Adipocyte (in vitro differentiated cells): ENCODE results near the gene KLHDC10.
"Not testable (repeated sequence)": the region's sequence is repeated elsewhere in the genome, so short reads cannot be mapped to it uniquely, and the experiment has no call there.

ENCODE experiments used
- DNase-seq: peaks from one replicate; pipeline ENCODE4 v3.0.0-alpha.2; 2015; ENCODE audit warnings: low read depth
- H3K27me3 ChIP-seq: replicated peaks from 2 replicates; pipeline ENCODE4 v1.7.0; 2013; ENCODE audit warnings: mild to moderate bottlenecking, low read length, moderate library complexity; ENCODE audit not compliant: control insufficient read depth, insufficient read depth
- H3K36me3 ChIP-seq: 2 replicates; pipeline ENCODE4 v1.7.0; 2013; ENCODE audit warnings: low read length, mild to moderate bottlenecking, moderate library complexity; ENCODE audit not compliant: control insufficient read depth, insufficient read depth, severe bottlenecking
- H3K4me1 ChIP-seq: 2 replicates; pipeline ENCODE4 v1.7.0; 2013; ENCODE audit warnings: mild to moderate bottlenecking, low read length, moderate library complexity; ENCODE audit not compliant: control insufficient read depth, insufficient read depth
- H3K4me3 ChIP-seq: 2 replicates; pipeline ENCODE4 v1.7.0; 2013; ENCODE audit warnings: mild to moderate bottlenecking, low read length, moderate library complexity
- H3K9ac ChIP-seq: 2 replicates; pipeline ENCODE4 v1.7.0; 2013; ENCODE audit warnings: mild to moderate bottlenecking, low read length, moderate library complexity
- H3K9me3 ChIP-seq: 2 replicates; pipeline ENCODE4 v1.7.0; 2013; ENCODE audit warnings: mild to moderate bottlenecking, low read length, moderate library complexity; ENCODE audit not compliant: control insufficient read depth

Gene KLHDC10

DNA sequence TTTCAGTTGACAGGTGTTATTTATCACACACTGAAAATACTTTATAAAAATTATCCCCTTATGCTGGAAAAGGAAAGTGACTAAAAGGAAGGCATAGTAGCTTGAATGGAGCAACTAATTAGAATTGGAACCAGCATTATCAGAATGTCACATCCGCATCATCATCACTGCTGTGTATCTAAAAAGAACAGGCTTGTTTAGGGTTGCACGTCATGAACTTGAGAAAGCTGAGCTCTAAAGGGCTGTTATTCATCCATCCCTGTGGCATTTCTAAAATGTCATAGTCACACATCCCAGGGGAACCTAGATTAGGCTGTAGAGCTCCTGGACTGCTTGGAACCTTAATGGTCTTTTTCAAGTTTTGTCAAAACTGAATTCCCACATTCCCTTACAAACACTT lies 54.4 kb downstream of the KLHDC10 start:
- H3K9ac ChIP-seq = no peak overlapping the region
- peaks cover 22% of the 10 kb centered on the region for H3K4me1 ChIP-seq
- H3K4me3 ChIP-seq = no peak overlapping the region
- H3K36me3 ChIP-seq = peaks cover 66% of the 10 kb centered on the region
- no peak for DNase-seq
- H3K9me3 ChIP-seq = no peaks in the 10 kb centered on the region
- H3K27me3 ChIP-seq = no peaks in the 10 kb centered on the region

GRCh38 chr7:130126840-130127239 lies 56.5 kb downstream of the KLHDC10 start:
- H3K4me1 ChIP-seq = peaks cover 22% of the 10 kb centered on the region
- peaks cover 67% of the 10 kb centered on the region for H3K36me3 ChIP-seq
- H3K4me3 ChIP-seq, H3K9ac ChIP-seq, H3K9me3 ChIP-seq, H3K27me3 ChIP-seq, DNase-seq: not testable (repeated sequence)

DNA sequence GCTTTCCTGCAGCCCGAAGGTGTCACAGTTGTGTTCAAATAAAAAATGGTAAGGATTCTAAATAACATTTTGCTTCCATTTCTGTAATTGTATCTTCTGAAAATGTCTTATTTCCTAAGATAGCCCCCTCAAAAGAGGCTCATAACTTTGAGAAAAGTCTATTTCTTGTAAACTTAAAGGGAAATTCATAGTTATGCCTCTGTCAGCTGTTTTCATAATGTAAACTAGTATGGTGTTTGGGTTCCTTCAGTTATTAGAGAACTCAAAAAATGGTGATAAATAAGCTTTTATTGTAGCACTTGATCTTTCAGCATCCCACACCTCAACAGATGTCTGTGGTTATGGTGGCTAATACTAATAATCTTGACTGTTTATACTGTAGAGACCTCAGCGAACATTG lies 57.1 kb downstream of the KLHDC10 start:
- H3K27me3 ChIP-seq = no peaks in the 10 kb centered on the region
- peaks cover 22% of the 10 kb centered on the region for H3K4me1 ChIP-seq
- no peaks in the 10 kb centered on the region for H3K9me3 ChIP-seq
- no peak overlapping the region for H3K9ac ChIP-seq
- DNase-seq = no peak
- H3K4me3 ChIP-seq = peak overlapping the region; percentile 31
- H3K36me3 ChIP-seq = peaks cover 67% of the 10 kb centered on the region

DNA sequence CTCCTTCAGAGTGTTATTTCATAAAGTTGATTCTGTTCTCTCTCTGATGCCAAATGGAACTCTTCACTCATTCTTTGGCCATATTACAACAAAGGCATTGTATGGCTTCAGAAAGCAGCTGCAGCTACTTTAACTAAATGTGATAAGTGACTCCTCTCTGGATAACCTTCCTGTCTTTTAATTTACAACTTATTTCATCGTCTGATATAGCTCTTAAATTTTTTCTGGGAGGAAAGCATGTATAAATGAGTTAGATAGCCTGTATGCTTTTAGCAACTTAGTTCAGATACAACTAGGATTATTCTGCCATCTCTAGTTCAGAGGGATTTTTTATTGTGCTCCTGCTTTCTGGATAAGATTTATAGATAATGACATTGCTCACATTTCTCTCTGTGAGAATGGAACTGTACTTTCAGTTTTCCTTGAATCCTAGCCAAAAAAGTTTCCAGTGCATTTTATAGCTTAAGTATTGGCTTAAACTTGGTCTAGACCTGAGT lies 57.5 kb downstream of the KLHDC10 start:
- H3K4me3 ChIP-seq = peak overlapping the region; percentile 31
- H3K4me1 ChIP-seq = peaks cover 22% of the 10 kb centered on the region
- peaks cover 67% of the 10 kb centered on the region for H3K36me3 ChIP-seq
- peak; percentile 84 for DNase-seq
- no peaks in the 10 kb centered on the region for H3K9me3 ChIP-seq
- peak overlapping the region; percentile 7 for H3K9ac ChIP-seq
- no peaks in the 10 kb centered on the region for H3K27me3 ChIP-seq

DNA sequence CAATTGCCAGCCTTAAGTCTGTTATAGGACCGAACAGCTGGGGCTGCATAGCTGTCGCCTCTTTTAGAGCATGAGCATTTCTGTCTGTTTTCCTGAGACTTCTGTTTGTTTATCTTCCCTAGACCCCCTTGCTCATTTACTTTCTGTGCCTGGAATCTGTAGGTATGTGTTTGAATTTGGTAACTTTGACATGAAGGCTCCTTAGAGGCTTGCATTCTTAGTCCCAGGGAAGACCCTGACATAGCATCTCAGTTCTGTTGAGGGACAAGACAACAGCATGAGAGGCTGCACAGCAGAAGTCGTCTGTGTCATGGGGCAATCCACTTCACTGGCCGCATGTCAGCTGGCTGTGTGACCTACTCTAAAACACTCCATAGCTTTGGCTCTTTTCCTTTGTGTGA lies 58.7 kb downstream of the KLHDC10 start:
- peaks cover 22% of the 10 kb centered on the region for H3K4me1 ChIP-seq
- no peaks in the 10 kb centered on the region for H3K9me3 ChIP-seq
- H3K4me3 ChIP-seq = no peak overlapping the region
- no peak overlapping the region for H3K9ac ChIP-seq
- peaks cover 67% of the 10 kb centered on the region for H3K36me3 ChIP-seq
- no peaks in the 10 kb centered on the region for H3K27me3 ChIP-seq
- no peak for DNase-seq

- no peak for DNase-seq
- Histone ChIP-seq H3K9ac (no peak overlapping the region), H3K4me1 (peaks cover 22% of the 10 kb centered on the region), H3K27me3 (no peaks in the 10 kb centered on the region), H3K9me3 (no peaks in the 10 kb centered on the region), H3K4me3 (no peak overlapping the region), H3K36me3 (peaks cover 68% of the 10 kb centered on the region)
Measured at GRCh38 chr7:130131191-130131834, 61.0 kb downstream of the KLHDC10 start.

DNA sequence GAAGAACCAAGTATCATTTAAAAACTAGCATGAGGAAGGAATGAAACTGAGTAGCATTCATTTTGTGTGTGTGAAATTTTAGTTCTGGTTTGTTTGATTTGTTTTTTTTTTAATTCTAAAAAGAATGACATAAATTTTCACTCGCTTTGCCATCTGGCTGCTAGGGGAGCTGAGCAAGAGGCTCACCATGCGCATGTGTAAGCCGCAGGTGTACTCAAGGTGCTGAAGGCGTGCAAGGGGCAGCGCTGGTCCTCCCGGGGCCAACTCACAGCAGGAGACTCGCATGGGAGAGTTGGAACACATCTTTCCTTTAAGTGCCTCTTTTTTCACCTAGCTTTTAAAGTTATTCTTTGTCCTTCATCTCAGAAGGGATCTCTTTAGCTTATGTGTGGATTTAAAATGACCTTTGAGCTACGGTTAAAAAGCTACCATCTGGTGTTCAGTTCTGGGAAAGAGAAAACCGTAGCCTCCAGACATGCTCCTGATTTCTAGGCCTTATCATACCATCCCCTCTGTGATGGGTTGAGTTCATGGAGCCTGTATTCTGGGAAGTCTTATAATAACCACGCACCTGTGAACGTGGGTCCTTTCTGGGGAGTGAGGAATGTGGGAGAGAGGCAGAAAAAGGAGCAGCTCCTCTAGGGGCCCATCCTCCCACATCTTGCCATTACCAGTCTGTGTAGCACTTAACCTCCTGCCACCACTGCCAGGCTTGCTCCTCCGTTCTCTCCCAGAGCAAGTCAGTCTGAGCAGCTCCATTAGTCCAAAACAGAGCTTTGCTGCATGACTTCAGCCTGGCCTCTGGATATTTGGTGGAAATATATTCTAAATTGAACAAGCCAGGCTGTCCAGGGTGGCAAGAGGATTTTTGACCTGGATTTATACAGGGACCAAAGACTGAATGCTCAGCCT lies 61.9 kb downstream of the KLHDC10 start:
- no peaks in the 10 kb centered on the region for H3K27me3 ChIP-seq
- H3K4me3 ChIP-seq = no peak overlapping the region
- peaks cover 20% of the 10 kb centered on the region for H3K4me1 ChIP-seq
- DNase-seq = no peak
- peaks cover 71% of the 10 kb centered on the region for H3K36me3 ChIP-seq
- H3K9ac ChIP-seq = no peak overlapping the region
- no peaks in the 10 kb centered on the region for H3K9me3 ChIP-seq

DNA sequence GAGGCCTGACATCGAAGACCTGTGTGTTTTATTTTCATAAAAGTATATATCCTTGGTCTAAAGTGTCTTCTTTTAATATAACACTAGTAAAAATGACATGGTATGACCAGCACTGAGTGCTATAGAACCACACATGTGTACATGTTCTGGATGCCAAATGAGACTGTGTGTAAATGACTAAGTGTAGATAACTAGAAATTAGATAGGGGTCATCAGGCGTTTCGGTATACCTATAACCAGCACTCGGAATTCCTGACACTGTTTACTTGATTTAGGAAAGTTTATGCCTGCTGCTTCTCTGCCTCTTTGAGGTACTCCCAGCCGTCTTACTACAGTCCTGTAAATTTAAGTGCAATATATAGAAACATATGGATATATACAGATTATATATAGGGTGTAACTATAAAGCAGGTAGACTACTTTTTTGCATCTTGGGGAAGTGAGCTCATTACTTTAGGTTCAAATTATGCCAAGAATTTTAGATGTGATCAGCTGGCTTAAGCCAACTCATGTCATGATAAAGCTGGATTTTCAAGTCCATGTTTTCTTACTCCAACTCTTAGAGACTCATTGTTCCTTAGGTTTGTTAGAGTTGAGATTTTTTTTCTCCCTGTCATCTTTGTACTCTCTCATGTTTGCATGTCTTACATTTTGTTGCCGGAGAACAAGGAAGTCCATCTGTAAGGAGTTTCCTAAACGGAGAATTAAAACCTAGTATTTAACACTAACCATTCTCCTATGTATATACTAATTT lies 62.9 kb downstream of the KLHDC10 start:
- Histone ChIP-seq H3K4me3 (no peak overlapping the region), H3K9ac (no peak overlapping the region), H3K9me3 (no peaks in the 10 kb centered on the region), H3K36me3 (peaks cover 75% of the 10 kb centered on the region), H3K27me3 (no peaks in the 10 kb centered on the region), H3K4me1 (peaks cover 10% of the 10 kb centered on the region)
- no peak for DNase-seq

DNA sequence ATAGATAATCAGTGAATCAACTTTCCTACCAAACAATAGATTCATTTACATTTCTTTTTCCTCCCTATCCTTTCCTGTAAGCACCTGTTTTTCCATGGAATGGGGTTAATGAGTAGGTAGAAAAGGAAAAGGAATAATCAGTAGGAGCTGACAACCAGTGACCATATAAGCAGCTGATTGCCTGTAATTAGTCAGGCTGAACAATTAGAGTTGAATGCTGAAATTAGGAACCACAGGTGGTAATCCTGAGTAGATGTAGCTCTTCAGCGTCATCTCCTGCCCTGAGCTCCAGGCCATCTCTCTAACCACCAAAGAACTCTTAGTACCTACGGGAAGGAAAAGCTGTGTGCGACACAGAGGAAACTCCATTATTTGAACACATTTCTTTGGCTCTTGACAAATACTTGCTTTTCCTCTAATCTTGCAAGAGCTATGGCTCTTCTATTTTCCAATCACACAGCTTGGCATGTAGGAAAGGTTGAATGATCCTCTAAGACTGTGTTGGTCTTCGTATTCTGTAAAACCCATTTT lies 63.8 kb downstream of the KLHDC10 start:
- Histone ChIP-seq H3K4me3 (no peak overlapping the region), H3K9me3 (no peaks in the 10 kb centered on the region), H3K27me3 (no peaks in the 10 kb centered on the region), H3K9ac (no peak overlapping the region), H3K36me3 (peaks cover 71% of the 10 kb centered on the region), H3K4me1 (peaks cover 3% of the 10 kb centered on the region)
- no peak for DNase-seq

- Histone ChIP-seq H3K4me1 (no peaks in the 10 kb centered on the region), H3K9ac (no peak overlapping the region), H3K9me3 (no peaks in the 10 kb centered on the region), H3K36me3 (peaks cover 65% of the 10 kb centered on the region), H3K4me3 (no peak overlapping the region), H3K27me3 (no peaks in the 10 kb centered on the region)
- no peak for DNase-seq
Measured at GRCh38 chr7:130134726-130135125, 64.4 kb downstream of the KLHDC10 start.
